HepG2 (cell line): ENCODE measurements around the gene PNP. TPM values are rescaled to one million over a fixed set of nuclear protein-coding genes. Genes with fewer than 3 reads are reported as not detected.
A peak's percentile ranks its signal among the peaks of the same experiment; 100 is the strongest.

Source experiments
- AFF4 ChIP-seq: sonication (generic); formaldehyde crosslinking; IDR thresholded peaks from 2 replicates; pipeline ENCODE4 v1.4.0; 2020; ENCODE audit warnings: missing genetic modification reagents
- ATF4 ChIP-seq, 2 experiments: fragments of 450-650 bp in 1 of 2; sonication (generic) in 1 of 2; formaldehyde crosslinking; IDR thresholded peaks; 2 replicates each; pipeline versions ENCODE4 v1.5.0 to v1.8.0; 2020 to 2022; ENCODE audit warnings: mild to moderate bottlenecking in 1 of 2, missing genetic modification reagents in 1 of 2
- EP300 ChIP-seq, 3 experiments: sonication (generic) in 1 of 3; formaldehyde crosslinking in 1 of 3; IDR thresholded peaks; 2 replicates each; pipeline versions ENCODE4 v1.5.1 to v1.6.1; 2011 to 2020; ENCODE audit warnings: low read depth in 2 of 3, low read length in 2 of 3, borderline replicate concordance in 1 of 3, improper control_type of control experiment in 1 of 3, mild to moderate bottlenecking in 1 of 3, missing genetic modification reagents in 1 of 3, moderate library complexity in 1 of 3
- FOXJ3 ChIP-seq: sonication (generic); formaldehyde crosslinking; IDR thresholded peaks from 2 replicates; pipeline ENCODE4 v1.4.0; 2020; ENCODE audit warnings: missing genetic modification reagents, mild to moderate bottlenecking, borderline replicate concordance
- GATAD1 ChIP-seq: IDR thresholded peaks from 2 replicates; pipeline ENCODE4 v1.6.1; 2016; ENCODE audit warnings: missing genetic modification reagents, missing compliant biosample characterization
- HOXD1 ChIP-seq: sonication (generic); formaldehyde crosslinking; IDR thresholded peaks from 2 replicates; pipeline ENCODE4 v1.5.0; 2020; ENCODE audit warnings: missing genetic modification reagents
- MAFG ChIP-seq: sonication (generic); formaldehyde crosslinking; IDR thresholded peaks from 2 replicates; pipeline ENCODE4 v1.5.1; 2020; ENCODE audit warnings: mild to moderate bottlenecking, missing genetic modification reagents
- MYNN ChIP-seq: sonication (generic); formaldehyde crosslinking; IDR thresholded peaks from 2 replicates; pipeline ENCODE4 v1.4.0; 2020; ENCODE audit warnings: mild to moderate bottlenecking, low read depth, missing genetic modification reagents
- NAIF1 ChIP-seq: sonication (generic); formaldehyde crosslinking; IDR thresholded peaks from 2 replicates; pipeline ENCODE4 v1.5.0; 2020; ENCODE audit warnings: mild to moderate bottlenecking, missing genetic modification reagents, borderline replicate concordance
- RFXAP ChIP-seq: sonication (generic); formaldehyde crosslinking; IDR thresholded peaks from 2 replicates; pipeline ENCODE4 v1.4.0; 2020; ENCODE audit warnings: missing genetic modification reagents, borderline replicate concordance
- SAP130 ChIP-seq: IDR thresholded peaks from 2 replicates; pipeline ENCODE4 v1.6.1; 2016; ENCODE audit warnings: low read depth
- SCMH1 ChIP-seq: sonication (generic); formaldehyde crosslinking; IDR thresholded peaks from 2 replicates; pipeline ENCODE4 v1.9.0; 2021; ENCODE audit warnings: missing genetic modification reagents, mild to moderate bottlenecking, borderline replicate concordance
- SUZ12 ChIP-seq: fragments of 150-350 bp; IDR thresholded peaks from 2 replicates; pipeline ENCODE4 v1.6.1; 2014; ENCODE audit warnings: low read depth, low read length
- TOPORS ChIP-seq: sonication (generic); formaldehyde crosslinking; IDR thresholded peaks from 2 replicates; pipeline ENCODE4 v1.8.0; 2023; ENCODE audit warnings: mild to moderate bottlenecking, missing genetic modification reagents
- U2AF1 ChIP-seq: fragments of 200-400 bp; formaldehyde crosslinking; optimal IDR thresholded peaks from 2 replicates; pipeline ENCODE3; 2017; ENCODE audit warnings: mild to moderate bottlenecking, low read depth, low read length
- XRCC5 ChIP-seq: fragments of 200-400 bp; formaldehyde crosslinking; optimal IDR thresholded peaks from 2 replicates; pipeline ENCODE3; 2017; ENCODE audit warnings: mild to moderate bottlenecking, low read length
- ZNF256 ChIP-seq: sonication (generic); formaldehyde crosslinking; conservative IDR thresholded peaks from 2 replicates; pipeline ENCODE4 v1.4.0; 2020; ENCODE audit warnings: missing genetic modification reagents
- ZNF33A ChIP-seq: sonication (generic); formaldehyde crosslinking; IDR thresholded peaks from 2 replicates; pipeline ENCODE4 v1.5.1; 2020; ENCODE audit warnings: missing genetic modification reagents, mild to moderate bottlenecking, moderate library complexity, borderline replicate concordance
- ZNF513 ChIP-seq: sonication (generic); formaldehyde crosslinking; conservative IDR thresholded peaks from 2 replicates; pipeline ENCODE4 v1.5.0; 2020; ENCODE audit warnings: missing genetic modification reagents
- ZNF556 ChIP-seq: sonication (generic); formaldehyde crosslinking; IDR thresholded peaks from 2 replicates; pipeline ENCODE4 v1.4.0; 2020; ENCODE audit warnings: mild to moderate bottlenecking, missing genetic modification reagents, borderline replicate concordance
- ZNF703 ChIP-seq: sonication (generic); formaldehyde crosslinking; IDR thresholded peaks from 2 replicates; pipeline ENCODE4 v1.5.1; 2020; ENCODE audit warnings: missing genetic modification reagents, mild to moderate bottlenecking, moderate library complexity, borderline replicate concordance
- polyA plus RNA-seq, 8 experiments: library from polyadenylated mRNA; depleted of rRNA in 3 of 8; stranded (reverse) in 7 of 8; unstranded in 1 of 8; fragments of >200 nt; fragmentation: Illumina TruSeq in 4 of 8; extraction: Trizol in 4 of 8; gene quantifications; 2 replicates each; pipeline versions ENCODE4 v1.2.1 to v1.2.3, GENCODE V29; 2011 to 2016; ENCODE audit warnings: low read depth in 4 of 8, missing spikeins in 1 of 8, mixed read lengths in 1 of 8; ENCODE audit not compliant: insufficient read depth in 1 of 8
- total RNA-seq, 5 experiments: library from RNA; depleted of rRNA; stranded (reverse); fragments of >200 nt; fragmentation: Illumina TruSeq; extraction: Trizol; gene quantifications; 2 replicates each; pipeline ENCODE4 v1.2.3, GENCODE V29; 2016; ENCODE audit warnings: low read depth in 1 of 5
- TF ChIP-seq, protein P1 (sequence below): IDR thresholded peaks from 2 replicates; pipeline ENCODE4 v1.6.1; 2018; ENCODE audit warnings: missing genetic modification reagents, mild to moderate bottlenecking, missing compliant biosample characterization

The PNP gene
- total and polyA plus RNA-seq, 2 of the 13 experiments (the other 11 are each of a cell fraction or from before 2014, with no cell fraction given) = 45.4 to 74.8 TPM

DNA sequence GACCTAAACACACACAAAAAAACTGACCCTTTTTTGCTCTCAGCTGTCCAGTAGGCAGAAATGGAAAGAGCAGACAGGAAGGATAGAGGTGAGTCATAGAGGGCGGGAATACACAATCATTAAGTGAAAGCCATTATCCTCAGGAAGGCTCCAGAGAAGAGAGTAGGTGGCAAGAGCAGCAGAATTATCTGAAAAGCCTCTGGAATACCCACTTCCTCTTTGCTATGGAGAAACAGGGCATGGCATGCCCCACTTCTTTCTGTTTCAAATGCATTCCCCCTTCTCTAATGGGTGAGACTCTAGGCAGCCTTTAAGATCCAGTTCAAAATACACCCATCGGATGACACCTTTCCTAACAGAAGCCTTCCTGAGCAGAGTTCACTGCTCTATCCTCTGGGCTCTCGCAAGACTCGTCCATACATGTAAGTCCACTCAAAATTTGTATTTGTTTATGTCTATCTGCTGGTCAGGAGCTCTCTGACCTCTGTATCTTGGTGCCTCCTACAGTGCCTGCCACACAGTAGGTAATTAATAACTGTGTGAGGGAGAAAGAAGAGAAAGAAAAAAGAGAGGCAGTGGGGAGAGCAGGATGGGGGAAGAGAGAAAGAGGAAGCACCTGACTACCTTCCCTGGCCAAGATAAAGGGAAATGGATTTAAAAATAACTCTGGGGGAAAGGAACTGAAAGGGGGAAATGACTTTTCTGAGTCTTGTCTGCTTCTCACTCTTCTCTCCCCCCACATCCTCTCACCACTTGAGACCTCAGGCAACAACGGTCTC, 41.8 kb upstream of the PNP start (continued):
- TF ChIP-seq ZNF556 (CRISPR knock-in tag) (0 out of 2 replicates have a peak, but pooled peaks have one; percentile 31), MYNN (CRISPR knock-in tag) (no peak), MAFG (CRISPR knock-in tag) (no peak), U2AF1 (no peak), ZNF256 (no peak), ZNF33A (CRISPR knock-in tag) (no peak), XRCC5 (no peak), SUZ12 (no peak), NAIF1 (no peak), AFF4 (CRISPR knock-in tag) (no peak), ZNF513 (no peak), ATF4 (CRISPR knock-in tag; IDR thresholded peaks at IDR 0.05) (no peak), HOXD1 (CRISPR knock-in tag) (no peak), EP300 (IDR thresholded peaks at IDR 0.05; ENCODE audit: low read depth in 2 of 2, low read length in 2 of 2) (no peak), EP300 (CRISPR knock-in tag; IDR thresholded peaks at IDR 0.05; ENCODE audit: borderline replicate concordance) (no peak), TOPORS (CRISPR knock-in tag) (no peak), FOXJ3 (no peak), ZNF703 (CRISPR knock-in tag) (no peak), SCMH1 (CRISPR knock-in tag) (no peak), RFXAP (no peak), GATAD1 (CRISPR knock-in tag) (no peak), SAP130 (CRISPR knock-in tag) (peak; percentile 44)
- TF ChIP-seq, protein P1, sequence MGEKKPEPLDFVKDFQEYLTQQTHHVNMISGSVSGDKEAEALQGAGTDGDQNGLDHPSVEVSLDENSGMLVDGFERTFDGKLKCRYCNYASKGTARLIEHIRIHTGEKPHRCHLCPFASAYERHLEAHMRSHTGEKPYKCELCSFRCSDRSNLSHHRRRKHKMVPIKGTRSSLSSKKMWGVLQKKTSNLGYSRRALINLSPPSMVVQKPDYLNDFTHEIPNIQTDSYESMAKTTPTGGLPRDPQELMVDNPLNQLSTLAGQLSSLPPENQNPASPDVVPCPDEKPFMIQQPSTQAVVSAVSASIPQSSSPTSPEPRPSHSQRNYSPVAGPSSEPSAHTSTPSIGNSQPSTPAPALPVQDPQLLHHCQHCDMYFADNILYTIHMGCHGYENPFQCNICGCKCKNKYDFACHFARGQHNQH (CRISPR knock-in tag) = no peak
